Upper lobe of left lung (tissue), 4 donors: ENCODE measurements around the gene NEFH.

Source experiments
- CTCF ChIP-seq, 6 experiments: fragments of 450-650 bp in 4 of 6; fragments of 200-600 bp in 2 of 6; sonication (generic) in 2 of 6; IDR thresholded peaks; one replicate each; pipeline ENCODE4 v1.5.1; 2016 to 2019; ENCODE audit warnings: antibody characterized with exemption in 6 of 6
- POLR2A ChIP-seq, 4 donors: fragments of 450-650 bp; IDR thresholded peaks; one replicate each; pipeline ENCODE4 v1.5.1; 2016 to 2017; ENCODE audit warnings: antibody characterized with exemption in 4 of 4, mild to moderate bottlenecking in 2 of 4

- no peak for TF ChIP-seq CTCF (IDR thresholded peaks at IDR 0.05)
- no peak for TF ChIP-seq POLR2A (IDR thresholded peaks at IDR 0.05)
These were observed 28.2 kb upstream of the NEFH start for GRCh38 chr22:29451863-29452262.
